Cardiac muscle cell (in vitro differentiated cells and primary cell): ENCODE data around the gene TAPT1. TPM values are rescaled to one million over a fixed set of nuclear protein-coding genes. Genes with fewer than 3 reads are reported as not detected.

Experiments
- DNase-seq, 2 donors: peaks; one replicate each; pipeline versions ENCODE4 v3.0.0 to v3.0.0-alpha.2; 2010 to 2017; ENCODE audit warnings: low read depth in 1 of 2, low spot score in 1 of 2
- H3K27ac ChIP-seq: fragments of 200-600 bp; sonication (generic); 2 replicates; pipeline ENCODE4 v1.5.1; 2016
- H3K27me3 ChIP-seq: fragments of 200-600 bp; sonication (generic); 2 replicates; pipeline ENCODE4 v1.6.0; 2016; ENCODE audit warnings: control low read depth
- H3K36me3 ChIP-seq: fragments of 200-600 bp; sonication (generic); 2 replicates; pipeline ENCODE4 v1.5.1; 2016; ENCODE audit warnings: control low read depth
- H3K4me1 ChIP-seq: fragments of 200-600 bp; sonication (generic); 2 replicates; pipeline ENCODE4 v1.8.1; 2017; ENCODE audit warnings: low read depth, mild to moderate bottlenecking, mixed run types
- H3K4me3 ChIP-seq: fragments of 200-600 bp; sonication (generic); 2 replicates; pipeline ENCODE4 v1.5.1; 2016; ENCODE audit warnings: mild to moderate bottlenecking
- H3K9me3 ChIP-seq: fragments of 200-600 bp; sonication (generic); 2 replicates; pipeline ENCODE4 v1.5.1; 2017; ENCODE audit warnings: low read depth, mild to moderate bottlenecking, control low read depth
- polyA plus RNA-seq: library from polyadenylated mRNA; unstranded; fragments of >200 nt; fragmentation: Nextera tagmentation; extraction: Ambion mirVana; gene quantifications from 2 replicates; pipeline ENCODE4 v1.2.1, GENCODE V29; 2016
- total RNA-seq: library from RNA; depleted of rRNA; stranded (reverse); fragments of >200 nt; gene quantifications from 2 replicates; pipeline ENCODE4 v1.2.3, GENCODE V29; 2016
- TF ChIP-seq, protein P1 (sequence below): IDR thresholded peaks from 2 replicates; pipeline ENCODE4 v1.5.1; 2012; ENCODE audit warnings: low read depth, mild to moderate bottlenecking, low read length

TAPT1 gene
- total and polyA plus RNA-seq, 2 experiments from 2014 or later: 9.8 to 16.9 TPM

GRCh38 chr4:16110661-16111290, 115.5 kb downstream of the TAPT1 start:
- TF ChIP-seq, protein P1, sequence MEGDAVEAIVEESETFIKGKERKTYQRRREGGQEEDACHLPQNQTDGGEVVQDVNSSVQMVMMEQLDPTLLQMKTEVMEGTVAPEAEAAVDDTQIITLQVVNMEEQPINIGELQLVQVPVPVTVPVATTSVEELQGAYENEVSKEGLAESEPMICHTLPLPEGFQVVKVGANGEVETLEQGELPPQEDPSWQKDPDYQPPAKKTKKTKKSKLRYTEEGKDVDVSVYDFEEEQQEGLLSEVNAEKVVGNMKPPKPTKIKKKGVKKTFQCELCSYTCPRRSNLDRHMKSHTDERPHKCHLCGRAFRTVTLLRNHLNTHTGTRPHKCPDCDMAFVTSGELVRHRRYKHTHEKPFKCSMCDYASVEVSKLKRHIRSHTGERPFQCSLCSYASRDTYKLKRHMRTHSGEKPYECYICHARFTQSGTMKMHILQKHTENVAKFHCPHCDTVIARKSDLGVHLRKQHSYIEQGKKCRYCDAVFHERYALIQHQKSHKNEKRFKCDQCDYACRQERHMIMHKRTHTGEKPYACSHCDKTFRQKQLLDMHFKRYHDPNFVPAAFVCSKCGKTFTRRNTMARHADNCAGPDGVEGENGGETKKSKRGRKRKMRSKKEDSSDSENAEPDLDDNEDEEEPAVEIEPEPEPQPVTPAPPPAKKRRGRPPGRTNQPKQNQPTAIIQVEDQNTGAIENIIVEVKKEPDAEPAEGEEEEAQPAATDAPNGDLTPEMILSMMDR: no peak

More at GRCh38 chr4:16110661-16111290, 115.5 kb downstream of the TAPT1 start:
- H3K4me3 ChIP-seq: no peak overlapping the region
- H3K36me3 ChIP-seq: no peaks in the 10 kb centered on the region
- DNase-seq: no peak
- no peaks in the 10 kb centered on the region for H3K9me3 ChIP-seq
- H3K27ac ChIP-seq: no peak overlapping the region
- H3K4me1 ChIP-seq: peaks cover 4% of the 10 kb centered on the region
- no peaks in the 10 kb centered on the region for H3K27me3 ChIP-seq

Other genes with a start within 250 kb of the TAPT1 start
- gene PROM1, start 142.4 kb downstream of the TAPT1 start, total RNA-seq: 2.3 and 4.9 TPM in 2 replicates
- gene PROM1, start 142.4 kb downstream of the TAPT1 start, polyA plus RNA-seq: 1.3 and 2.0 TPM in 2 replicates